Small intestine (tissue), 7 donors: Measurements from ENCODE around the gene CTNNB1. TPM values are rescaled to one million over a fixed set of nuclear protein-coding genes. Genes with fewer than 3 reads are reported as not detected.
"Not testable (repeated sequence)": the region's sequence is repeated elsewhere in the genome, so short reads cannot be mapped to it uniquely, and the experiment has no call there.

Experiments
- DNase-seq, 2 donors: peaks; one replicate each; pipeline versions ENCODE4 v3.0.0 to v3.0.0-alpha.2; 2013
- FAIRE-seq: peaks from 2 replicates; lab custom pipeline; 2012; peaks lifted over from hg19 to GRCh38; lab: Jason Lieb, UNC
- H3K27ac ChIP-seq, 3 donors: one replicate each; pipeline ENCODE4 v1.5.1; 2013; ENCODE audit warnings: low read length in 2 of 3, mild to moderate bottlenecking in 2 of 3, control low read depth in 1 of 3, inconsistent platforms in 1 of 3, low read depth in 1 of 3, moderate library complexity in 1 of 3
- H3K27me3 ChIP-seq, 3 donors: one replicate each; pipeline ENCODE4 v1.6.1; 2013; ENCODE audit warnings: low read length in 3 of 3, inconsistent platforms in 1 of 3; ENCODE audit not compliant: control insufficient read depth in 3 of 3, insufficient read depth in 3 of 3
- H3K36me3 ChIP-seq, 3 donors: one replicate each; pipeline ENCODE4 v1.6.1; 2013; ENCODE audit warnings: low read length in 3 of 3, inconsistent platforms in 1 of 3, low read depth in 1 of 3, mild to moderate bottlenecking in 1 of 3, moderate library complexity in 1 of 3; ENCODE audit not compliant: control insufficient read depth in 3 of 3, insufficient read depth in 2 of 3
- H3K4me1 ChIP-seq, 3 donors: one replicate each; pipeline ENCODE4 v1.6.1; 2013; ENCODE audit warnings: low read length in 2 of 3, inconsistent platforms in 1 of 3, low read depth in 1 of 3, mild to moderate bottlenecking in 1 of 3, moderate library complexity in 1 of 3; ENCODE audit not compliant: control insufficient read depth in 3 of 3, insufficient read depth in 2 of 3
- H3K4me3 ChIP-seq, 3 donors: one replicate each; pipeline ENCODE4 v1.5.1; 2013; ENCODE audit warnings: low read length in 3 of 3, control low read depth in 1 of 3, inconsistent platforms in 1 of 3, low read depth in 1 of 3, mild to moderate bottlenecking in 1 of 3, moderate library complexity in 1 of 3
- H3K9me3 ChIP-seq, 2 donors: one replicate each; pipeline ENCODE4 v1.6.1; 2013; ENCODE audit warnings: low read depth in 1 of 2, low read length in 1 of 2; ENCODE audit not compliant: control insufficient read depth in 2 of 2, insufficient read depth in 1 of 2
- WGBS, 3 donors: extraction: QIAGEN DNeasy Blood & Tissue Kit; methylation state at CpG; one replicate each; pipeline ENCODE4 v1.1.7; 2013; 5-methylcytosine and 5-hydroxymethylcytosine counted together
- polyA plus RNA-seq, 4 donors: library from polyadenylated mRNA; stranded (reverse) in 3 of 4; unstranded in 1 of 4; fragments of 200-250 nt in 3 of 4; fragments of 120-200 nt in 1 of 4; gene quantifications; one replicate each; pipeline versions ENCODE4 v1.2.1 to v1.2.3, GENCODE V29; 2013
- donor health status: healthy with polysubstance abuse.
- donor health status: control.
- donor health status: control.
- donor health status: Bipolar disorder and iron deficiency.
- donor health status: healthy.

CTNNB1 gene
- polyA plus RNA-seq, 4 donors, result 226 to 439 (median 392) TPM

DNA sequence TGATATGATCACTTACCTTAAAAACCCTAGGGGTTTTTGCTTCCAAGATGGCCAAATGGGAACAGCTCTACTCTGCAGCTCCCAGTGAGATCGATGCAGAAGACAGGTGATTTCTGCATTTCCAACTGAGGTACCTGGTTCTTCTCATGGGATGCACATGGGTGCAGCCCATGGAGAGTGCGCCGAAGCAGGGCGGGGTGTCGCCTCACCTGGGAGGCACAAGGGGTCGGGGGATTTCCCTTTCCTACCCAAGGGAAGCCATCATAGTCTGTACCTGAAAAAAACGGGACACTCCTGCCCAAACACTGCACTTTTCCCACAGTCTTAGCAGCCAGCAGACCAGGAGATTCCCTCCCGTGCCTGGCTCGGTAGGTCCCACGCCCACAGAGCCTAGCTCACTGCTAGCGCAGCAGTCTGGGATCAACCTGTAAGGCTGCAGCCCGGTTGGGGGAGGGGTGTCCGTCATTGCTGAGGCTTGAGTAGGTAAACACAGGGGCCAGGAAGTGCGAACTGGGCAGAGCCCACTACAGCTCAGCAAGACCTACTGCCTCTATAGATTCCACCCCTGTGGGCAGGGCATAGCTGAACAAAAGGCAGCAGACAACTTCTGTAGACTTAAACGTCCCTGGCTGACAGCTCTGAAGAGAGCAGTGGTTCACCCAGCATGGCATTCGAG is 78.6 kb downstream of the CTNNB1 start:
- Histone ChIP-seq H3K27me3 (no peaks in the 10 kb centered on the region), H3K4me3 (no peak overlapping the region), H3K4me1 (peaks cover 0 to 13% (median 0%) of the 10 kb centered on the region in 3 donors), H3K9me3 (peaks cover 0 to 9% of the 10 kb centered on the region in 2 donors), H3K27ac (no peak overlapping the region), H3K36me3 (no peaks in the 10 kb centered on the region)
- 68 to 76% (median 74%) methylated on average over 16 of the region's 16 CpGs for WGBS, 3 donors
- FAIRE-seq, result no peak
- peak in 1 of 2 donors; percentile 4 for DNase-seq

DNA sequence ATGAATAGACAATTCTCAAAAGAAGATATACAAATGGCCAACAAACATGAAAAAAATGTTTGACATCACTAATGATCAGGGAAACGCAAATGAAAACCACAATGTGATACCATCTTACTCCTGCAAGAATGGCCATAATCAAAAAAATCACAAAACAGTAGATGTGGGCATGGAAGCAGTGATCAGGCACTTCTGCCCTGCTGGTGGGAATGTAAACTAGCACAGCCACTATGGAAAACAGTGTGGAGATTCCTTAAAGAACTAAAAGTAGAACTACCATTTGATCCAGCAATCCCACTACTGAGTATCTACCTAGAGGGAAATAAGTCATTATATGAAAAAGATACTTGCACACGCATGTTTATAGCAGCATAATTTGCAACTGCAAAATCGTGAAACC is 85.6 kb downstream of the CTNNB1 start:
- H3K4me3 ChIP-seq, H3K27ac ChIP-seq, H3K9me3 ChIP-seq, H3K27me3 ChIP-seq, H3K4me1 ChIP-seq, DNase-seq, H3K36me3 ChIP-seq, FAIRE-seq: not testable (repeated sequence)
- 81 to 89% (median 84%) methylated on average over 3 of the region's 3 CpGs for WGBS, 3 donors

DNA sequence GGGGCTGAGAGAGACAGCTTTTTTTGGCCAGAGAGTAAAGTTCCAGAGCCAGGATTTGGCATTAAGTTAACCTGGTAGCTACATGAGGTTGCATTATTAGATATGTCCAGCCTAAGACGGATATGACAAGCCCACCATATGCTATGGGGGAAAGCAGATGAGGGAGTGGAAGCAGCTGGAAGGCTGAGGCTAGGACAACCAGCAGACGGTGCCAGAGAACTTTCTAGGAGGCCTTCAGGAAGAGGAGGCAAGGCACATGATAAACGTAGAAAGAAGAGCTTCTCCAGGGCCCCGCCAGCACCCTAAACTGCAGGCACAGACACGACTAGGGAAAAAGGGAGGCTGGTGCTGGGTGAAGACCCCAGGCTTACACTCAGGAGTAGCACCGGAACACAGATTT is 87.0 kb downstream of the CTNNB1 start:
- WGBS, 3 donors, result 71 to 83% (median 82%) methylated on average over 6 of the region's 6 CpGs
- FAIRE-seq, result no peak

DNA sequence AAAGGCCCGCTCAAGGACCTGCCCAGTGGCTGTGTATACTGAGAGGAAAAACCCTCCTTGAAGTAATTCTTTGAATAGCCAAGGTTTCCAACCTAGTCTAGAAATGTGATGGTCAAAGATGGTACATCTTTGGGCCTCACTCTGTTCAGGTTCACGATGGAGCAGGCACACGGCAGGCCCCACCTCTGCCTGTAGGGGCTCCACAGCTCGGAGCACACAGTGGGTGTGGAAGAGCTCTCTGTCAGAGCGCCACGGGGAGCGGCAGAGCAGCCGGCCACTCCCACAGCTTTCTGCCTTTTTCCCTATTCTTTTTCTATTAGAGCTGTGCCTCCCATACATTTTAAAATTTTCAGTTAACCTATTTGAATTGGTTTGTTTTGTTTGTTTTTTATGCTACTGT is 89.5 kb downstream of the CTNNB1 start:
- WGBS, 3 donors, result 83 to 93% (median 90%) methylated on average over 8 of the region's 8 CpGs
- Histone ChIP-seq H3K27me3 (no peaks in the 10 kb centered on the region), H3K4me3 (no peak overlapping the region), H3K27ac (no peak overlapping the region), H3K36me3 (no peaks in the 10 kb centered on the region), H3K4me1 (no peaks in the 10 kb centered on the region), H3K9me3 (no peaks in the 10 kb centered on the region)
- FAIRE-seq (no peak), DNase-seq (no peak)

More for the DNA sequence above, 87.0 kb downstream of the CTNNB1 start:
- Histone ChIP-seq H3K4me3 (no peak overlapping the region), H3K9me3 (peaks cover 0 to 2% of the 10 kb centered on the region in 2 donors), H3K27me3 (no peaks in the 10 kb centered on the region), H3K27ac (no peak overlapping the region), H3K4me1 (no peaks in the 10 kb centered on the region), H3K36me3 (no peaks in the 10 kb centered on the region)
- no peak for DNase-seq
